ENCODE results near the gene CRAMP1.

Gene CRAMP1

DNA sequence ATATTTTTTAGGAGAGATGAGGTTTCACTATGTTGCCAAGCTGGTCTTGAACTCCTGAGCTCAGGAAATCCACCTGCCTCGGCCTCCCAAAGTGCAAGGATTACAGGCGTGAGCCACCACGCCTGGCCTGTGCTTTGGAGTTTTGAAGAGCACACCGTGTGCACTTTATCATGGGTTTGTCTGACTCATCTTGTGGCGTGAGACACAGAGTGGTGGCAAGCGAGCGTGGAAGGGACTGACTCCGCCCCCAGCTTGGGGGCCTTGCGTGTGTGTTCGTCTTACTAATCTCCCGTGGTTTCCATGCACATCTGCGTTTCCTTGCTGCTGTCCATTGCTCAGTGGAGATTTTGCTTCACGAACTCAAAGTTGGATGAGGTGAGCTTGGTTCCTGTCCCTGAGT is 22.9 kb downstream of the CRAMP1 start:
- DNase-seq (ENCODE audit: low read depth) = no peak

- no peak for DNase-seq (ENCODE audit: low read depth)
Measured at GRCh38 chr16:1637526-1637925, 25.4 kb downstream of the CRAMP1 start.

GRCh38 chr16:1638757-1639156 is 26.6 kb downstream of the CRAMP1 start:
- no peak for DNase-seq (ENCODE audit: low read depth)

DNA sequence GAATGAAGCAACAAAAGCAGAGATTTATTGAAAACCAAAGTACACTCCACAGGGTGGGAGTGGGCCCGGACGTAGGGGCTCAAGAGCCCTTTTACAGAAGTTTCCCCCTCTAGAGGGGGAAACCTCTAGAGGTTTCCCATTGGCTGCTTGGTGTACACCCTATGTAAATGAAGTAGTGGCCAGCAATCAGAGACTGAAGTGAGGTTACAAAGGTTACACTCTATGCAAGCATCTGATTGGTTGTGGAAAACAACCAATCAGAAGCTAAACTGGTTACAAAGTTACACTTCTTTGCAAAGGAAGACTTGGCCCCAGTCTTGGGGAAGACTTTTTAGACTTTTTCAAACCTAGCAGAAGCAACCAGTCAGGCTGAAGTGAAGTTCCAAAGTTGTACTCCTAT is 27.1 kb downstream of the CRAMP1 start:
- DNase-seq (ENCODE audit: low read depth) = no peak

DNA sequence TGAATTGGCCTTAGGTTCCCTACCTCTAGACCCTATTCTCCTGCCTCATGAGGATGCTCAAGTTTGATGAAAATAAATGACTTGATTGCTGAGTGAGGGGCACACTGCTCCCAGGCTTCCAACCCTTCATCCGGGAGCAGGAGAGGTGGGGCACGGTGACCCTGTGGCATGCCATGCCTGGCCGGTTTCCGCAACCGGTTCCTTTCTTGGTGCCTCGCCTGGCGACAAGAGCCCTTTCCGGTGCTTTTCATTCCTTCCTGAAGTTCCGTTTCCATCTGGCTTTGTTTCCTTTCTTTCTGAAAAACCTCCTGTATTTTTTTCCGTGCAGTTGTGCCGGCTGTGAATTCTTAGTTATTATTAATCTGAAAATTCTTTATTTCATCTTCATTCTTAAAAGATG is 27.7 kb downstream of the CRAMP1 start:
- no peak for DNase-seq (ENCODE audit: low read depth)

- DNase-seq (ENCODE audit: low read depth) = no peak
Measured at GRCh38 chr16:1640261-1640941, 28.2 kb downstream of the CRAMP1 start.

DNA sequence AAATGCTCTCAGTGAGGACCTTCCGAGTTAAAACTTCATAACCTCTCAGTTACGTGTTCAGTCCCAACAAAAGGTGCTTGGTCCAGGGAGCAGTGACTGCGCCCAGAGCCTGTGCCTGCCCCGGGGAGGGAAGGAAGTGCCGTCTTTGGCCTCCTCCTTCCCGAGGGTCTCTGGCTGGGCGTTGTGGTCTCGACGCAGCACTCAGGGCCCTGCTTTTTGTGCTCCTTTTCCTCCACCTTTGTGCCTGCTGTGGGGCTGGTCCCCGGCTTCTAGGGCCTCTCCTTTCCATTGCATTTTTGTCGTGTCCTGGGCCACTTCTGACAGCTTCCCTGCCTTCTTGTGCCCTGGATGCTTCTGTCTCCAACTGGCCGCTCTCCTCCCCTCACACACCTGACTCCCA is 29.1 kb downstream of the CRAMP1 start:
- no peak for DNase-seq (ENCODE audit: low read depth)

GRCh38 chr16:1642148-1642547 is 30.0 kb downstream of the CRAMP1 start:
- no peak for DNase-seq (ENCODE audit: low read depth)

- DNase-seq (ENCODE audit: low read depth) = no peak
Measured at GRCh38 chr16:1642753-1643152, 30.6 kb downstream of the CRAMP1 start.

GRCh38 chr16:1643521-1643920 is 31.4 kb downstream of the CRAMP1 start:
- no peak for DNase-seq (ENCODE audit: low read depth)

DNA sequence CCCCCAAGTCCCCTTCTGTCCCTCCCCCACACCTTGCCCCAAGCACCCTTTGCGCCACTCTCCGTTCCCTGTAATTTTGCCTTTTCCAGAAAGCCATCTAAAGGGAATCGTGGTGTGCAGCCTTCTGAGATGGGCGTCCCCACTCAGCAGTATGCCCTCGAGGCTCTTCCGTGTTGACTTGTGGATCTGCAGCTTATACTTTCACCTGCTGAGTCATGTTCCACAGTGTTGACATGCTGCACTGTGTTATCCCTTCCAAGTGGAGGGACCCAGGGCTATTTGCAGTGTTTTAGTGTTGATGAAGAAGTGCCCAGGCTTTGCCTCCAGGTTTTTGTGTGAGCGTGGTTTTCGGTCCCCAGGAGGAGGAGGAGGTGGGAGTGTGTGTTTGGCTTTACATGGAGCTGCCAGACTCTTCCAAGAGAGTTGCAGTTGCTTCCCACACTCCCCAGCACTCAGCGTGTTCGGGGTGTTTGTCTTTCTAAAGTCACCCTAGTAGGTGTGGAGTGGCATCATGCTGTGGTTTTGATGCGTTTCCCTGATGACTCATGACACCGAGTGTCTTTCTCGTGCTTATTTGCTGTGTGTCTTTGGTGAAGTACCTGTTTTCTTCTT is 33.9 kb downstream of the CRAMP1 start:
- DNase-seq (ENCODE audit: low read depth) = no peak

- no peak for DNase-seq (ENCODE audit: low read depth)
Measured at GRCh38 chr16:1647856-1648255, 35.7 kb downstream of the CRAMP1 start.

DNA sequence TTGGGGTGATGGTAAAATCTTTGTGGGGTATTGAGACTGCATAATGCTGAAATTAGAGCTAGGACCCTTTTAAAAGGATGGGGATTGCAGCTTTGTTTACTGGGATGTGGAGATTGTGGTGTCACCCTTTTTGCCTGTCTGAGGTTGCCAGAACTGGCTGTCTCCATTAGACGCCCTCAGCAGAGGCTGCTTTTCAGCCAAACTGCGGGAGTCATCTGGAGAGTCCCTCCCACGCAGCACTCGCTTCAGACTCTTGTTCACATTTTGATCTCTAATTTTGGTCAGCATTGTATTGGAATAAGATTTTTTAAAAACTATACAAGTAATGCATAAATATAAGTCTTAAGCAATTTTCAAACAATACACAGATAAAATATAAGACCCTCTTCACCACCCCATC is 38.0 kb downstream of the CRAMP1 start:
- DNase-seq (ENCODE audit: low read depth) = no peak

DNA sequence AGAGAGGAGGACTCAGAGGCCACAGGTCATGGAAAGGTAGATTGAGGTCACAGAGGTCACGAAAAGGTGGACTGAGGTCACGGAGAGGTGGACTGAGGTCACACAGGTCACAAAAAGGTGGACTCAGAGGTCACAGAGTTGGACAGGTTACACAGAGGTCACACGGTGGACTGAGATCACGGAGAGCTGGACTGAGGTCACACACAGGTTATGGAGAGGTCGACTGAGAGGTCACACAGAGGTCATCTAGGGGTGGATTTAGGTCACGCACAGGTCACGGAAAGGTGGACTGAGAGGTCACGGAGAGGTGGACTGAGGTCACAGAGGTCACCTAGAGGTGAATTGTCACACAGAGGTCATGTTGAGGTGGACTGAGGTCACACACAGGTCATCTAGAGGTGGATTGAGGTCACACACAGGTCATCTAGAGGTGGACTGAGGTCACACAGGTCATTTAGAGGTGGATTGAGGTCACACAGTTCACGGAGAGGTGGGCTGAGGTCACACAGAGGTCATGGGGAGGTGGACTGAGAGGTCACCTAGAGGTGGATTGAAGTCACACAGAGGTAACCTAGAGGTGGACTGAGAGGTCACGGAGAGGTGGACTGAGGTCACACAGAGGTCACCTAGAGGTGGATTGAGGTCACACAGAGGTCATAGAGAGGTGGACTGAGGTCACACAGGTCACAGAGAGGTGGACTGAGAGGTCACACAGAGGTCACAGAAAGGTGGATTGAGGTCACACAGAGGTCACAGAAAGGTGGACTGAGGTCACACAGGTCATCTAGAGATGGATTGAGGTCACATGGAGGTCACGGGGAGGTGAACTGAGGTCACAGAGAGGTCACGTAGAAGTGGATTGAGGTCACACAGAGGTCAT is 39.2 kb downstream of the CRAMP1 start:
- no peak for DNase-seq (ENCODE audit: low read depth)

GRCh38 chr16:1651974-1652312 is 39.8 kb downstream of the CRAMP1 start:
- no peak for DNase-seq (ENCODE audit: low read depth)

DNA sequence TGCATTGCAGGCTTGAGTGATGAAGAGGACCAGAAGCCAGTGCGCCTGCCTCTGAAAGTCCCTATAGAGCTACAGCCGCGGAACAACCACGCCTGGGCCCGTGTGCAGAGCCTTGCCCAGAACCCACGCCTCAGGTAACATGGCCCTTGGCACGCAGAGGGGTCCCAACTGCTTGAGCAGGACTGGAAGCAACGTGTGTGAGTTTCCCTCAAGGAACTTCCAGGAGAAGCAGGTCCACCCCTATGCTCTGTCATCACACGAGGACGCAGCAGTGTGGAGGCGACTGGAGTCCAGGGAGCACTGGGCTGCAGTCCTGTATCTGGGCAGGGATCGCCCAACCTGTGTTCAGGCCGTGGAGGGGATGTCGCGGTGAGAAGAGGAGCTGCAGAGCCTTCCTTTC is 40.9 kb downstream of the CRAMP1 start:
- no peak for DNase-seq (ENCODE audit: low read depth)

GRCh38 chr16:1654505-1655268 is 42.5 kb downstream of the CRAMP1 start:
- DNase-seq (ENCODE audit: low read depth) = no peak

- no peak for DNase-seq (ENCODE audit: low read depth)
Measured at GRCh38 chr16:1655269-1655807, 43.2 kb downstream of the CRAMP1 start.

GRCh38 chr16:1655909-1656807 is 44.0 kb downstream of the CRAMP1 start:
- DNase-seq (ENCODE audit: low read depth) = no peak

DNA sequence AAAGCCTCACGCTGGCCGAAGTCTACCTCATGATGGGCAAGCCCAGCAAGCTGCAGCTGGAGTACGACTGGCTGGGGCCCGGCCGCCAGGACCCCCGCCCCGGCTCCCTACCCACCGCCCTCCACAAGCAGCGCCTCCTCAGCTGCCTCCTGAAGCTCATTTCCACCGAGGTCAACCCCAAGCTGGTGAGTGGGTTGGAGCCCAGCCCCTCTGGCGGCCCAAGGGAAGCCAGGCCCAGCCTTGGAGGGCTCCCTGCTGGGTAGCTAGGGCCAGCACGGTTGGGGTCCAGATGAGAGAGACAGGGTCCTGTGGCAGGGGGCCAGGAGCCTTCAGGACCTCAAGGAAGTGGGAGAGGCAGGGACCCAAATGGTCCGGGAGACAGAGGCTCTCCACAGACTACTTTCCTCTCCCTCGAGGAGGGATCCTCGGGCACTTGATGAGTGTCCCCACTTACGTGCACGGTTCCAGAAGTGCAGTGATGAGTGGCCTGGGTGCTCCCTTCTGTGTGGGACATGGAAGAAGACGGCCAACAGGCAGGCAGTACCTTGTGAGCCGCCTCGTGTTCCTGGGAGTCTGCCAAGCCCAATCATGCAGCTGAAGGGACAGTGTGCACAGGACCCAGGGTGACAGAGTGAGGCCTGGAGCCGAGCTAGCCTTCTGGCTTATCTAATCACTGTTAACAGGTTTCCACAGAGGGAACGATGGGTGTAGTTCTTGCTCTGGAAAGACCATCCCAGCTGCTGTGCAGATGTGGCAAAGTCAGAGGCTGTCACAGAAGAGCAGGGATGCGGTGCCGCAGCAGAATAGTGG is 44.9 kb downstream of the CRAMP1 start:
- no peak for DNase-seq (ENCODE audit: low read depth)

Measured in T-helper 22 cell (primary cell).